Immature natural killer cell (primary cell): ENCODE measurements around the gene BNC1. TPM values are rescaled to one million over a fixed set of nuclear protein-coding genes. Genes with fewer than 3 reads are reported as not detected.
A peak's percentile ranks its signal among the peaks of the same experiment; 100 is the strongest.

Experiments used
- DNase-seq, 3 donors: peaks; one replicate each; pipeline ENCODE4 v3.0.0; 2022; ENCODE audit warnings: mixed read lengths in 1 of 3
- H3K27ac Mint-ChIP-seq, 6 donors: one replicate each; pipeline ENCODE4 v1.8.0; 2020; ENCODE audit warnings: mixed read lengths in 6 of 6, mild to moderate bottlenecking in 5 of 6, inconsistent platforms in 4 of 6, moderate library complexity in 3 of 6
- H3K27me3 Mint-ChIP-seq, 3 donors: one replicate each; pipeline ENCODE4 v1.8.0; 2020 to 2021; ENCODE audit warnings: low read depth in 3 of 3, mild to moderate bottlenecking in 3 of 3, mixed read lengths in 3 of 3, moderate library complexity in 3 of 3, inconsistent platforms in 1 of 3
- H3K36me3 Mint-ChIP-seq, 3 donors: one replicate each; pipeline ENCODE4 v1.8.0; 2020; ENCODE audit warnings: mixed read lengths in 3 of 3, inconsistent platforms in 2 of 3, mild to moderate bottlenecking in 2 of 3
- H3K4me1 Mint-ChIP-seq, 2 donors: one replicate each; pipeline ENCODE4 v1.8.0; 2020; ENCODE audit warnings: inconsistent platforms in 2 of 2, mild to moderate bottlenecking in 2 of 2, mixed read lengths in 2 of 2, moderate library complexity in 1 of 2
- H3K4me3 Mint-ChIP-seq, 5 donors: one replicate each; pipeline ENCODE4 v1.8.0; 2020; ENCODE audit warnings: mild to moderate bottlenecking in 5 of 5, mixed read lengths in 5 of 5, inconsistent platforms in 3 of 5, moderate library complexity in 3 of 5
- H3K9me3 Mint-ChIP-seq, 6 donors: one replicate each; pipeline ENCODE4 v1.8.0; 2020; ENCODE audit warnings: mild to moderate bottlenecking in 6 of 6, mixed read lengths in 6 of 6, inconsistent platforms in 4 of 6, moderate library complexity in 3 of 6
- polyA plus RNA-seq, 3 donors: library from polyadenylated mRNA; unstranded; fragments of 300-500 nt; fragmentation: Illumina TruSeq; gene quantifications; one replicate each; pipeline ENCODE4 v1.2.3, GENCODE V29; 2021

BNC1 gene
- not detected for polyA plus RNA-seq

- H3K36me3 Mint-ChIP-seq, result no peaks in the 10 kb centered on the region
- DNase-seq, result no peak
- H3K4me1 Mint-ChIP-seq, result peaks cover 7 to 12% of the 10 kb centered on the region in 2 donors
- H3K4me3 Mint-ChIP-seq, result peak within 1 kb of the TSS; percentile 48 to 76 (median 63)
- no peak within 1 kb of the TSS for H3K27ac Mint-ChIP-seq
- H3K9me3 Mint-ChIP-seq, result no peaks in the 10 kb centered on the region
- peaks cover 24 to 38% (median 24%) of the 10 kb centered on the region in 3 donors for H3K27me3 Mint-ChIP-seq
Measured at GRCh38 chr15:83284559-83285283, at the start of gene BNC1. TSS of gene BNC1 (minus strand) at chr15:83284664. CDS start at chr15:83284628, 36 bp downstream.

- H3K27ac Mint-ChIP-seq, result no peak overlapping the region
- DNase-seq, result no peak
Measured at GRCh38 chr15:83327041-83327440, 42.6 kb upstream of the BNC1 start.

GRCh38 chr15:83324799-83325198 is 40.3 kb upstream of the BNC1 start:
- Mint-ChIP-seq H3K9me3 (no peaks in the 10 kb centered on the region), H3K4me1 (no peaks in the 10 kb centered on the region), H3K27ac (no peak overlapping the region), H3K36me3 (no peaks in the 10 kb centered on the region), H3K27me3 (peaks cover 0 to 6% (median 5%) of the 10 kb centered on the region in 3 donors), H3K4me3 (no peak overlapping the region)
- no peak for DNase-seq

More at GRCh38 chr15:83327041-83327440, 42.6 kb upstream of the BNC1 start:
- Mint-ChIP-seq H3K4me1 (no peaks in the 10 kb centered on the region), H3K4me3 (no peak overlapping the region), H3K27me3 (peaks cover 0 to 3% (median 2%) of the 10 kb centered on the region in 3 donors), H3K36me3 (no peaks in the 10 kb centered on the region), H3K9me3 (peaks cover 0 to 1% (median 0%) of the 10 kb centered on the region in 6 donors)

- Mint-ChIP-seq H3K4me3 (no peak overlapping the region), H3K4me1 (no peaks in the 10 kb centered on the region), H3K36me3 (no peaks in the 10 kb centered on the region), H3K27me3 (peaks cover 0 to 6% (median 5%) of the 10 kb centered on the region in 3 donors), H3K9me3 (no peaks in the 10 kb centered on the region), H3K27ac (no peak overlapping the region)
- no peak for DNase-seq
Measured at GRCh38 chr15:83323296-83323711, 38.8 kb upstream of the BNC1 start.

GRCh38 chr15:83322691-83323090 is 38.2 kb upstream of the BNC1 start:
- H3K4me3 Mint-ChIP-seq, result no peak overlapping the region
- no peak overlapping the region for H3K27ac Mint-ChIP-seq
- no peaks in the 10 kb centered on the region for H3K4me1 Mint-ChIP-seq
- DNase-seq, result no peak
- no peaks in the 10 kb centered on the region for H3K9me3 Mint-ChIP-seq
- peaks cover 3 to 8% (median 5%) of the 10 kb centered on the region in 3 donors for H3K27me3 Mint-ChIP-seq
- H3K36me3 Mint-ChIP-seq, result no peaks in the 10 kb centered on the region

- no peaks in the 10 kb centered on the region for H3K9me3 Mint-ChIP-seq
- DNase-seq, result no peak
- H3K4me1 Mint-ChIP-seq, result no peaks in the 10 kb centered on the region
- H3K27me3 Mint-ChIP-seq, result peaks cover 5 to 12% (median 5%) of the 10 kb centered on the region in 3 donors
- no peak overlapping the region for H3K4me3 Mint-ChIP-seq
- no peak overlapping the region for H3K27ac Mint-ChIP-seq
- no peaks in the 10 kb centered on the region for H3K36me3 Mint-ChIP-seq
Measured at GRCh38 chr15:83322061-83322460, 37.6 kb upstream of the BNC1 start.

- H3K27ac Mint-ChIP-seq, result no peak overlapping the region
- no peak for DNase-seq
- no peak overlapping the region for H3K4me3 Mint-ChIP-seq
- no peaks in the 10 kb centered on the region for H3K4me1 Mint-ChIP-seq
- no peaks in the 10 kb centered on the region for H3K9me3 Mint-ChIP-seq
- peaks cover 5 to 8% (median 5%) of the 10 kb centered on the region in 3 donors for H3K27me3 Mint-ChIP-seq
- H3K36me3 Mint-ChIP-seq, result no peaks in the 10 kb centered on the region
Measured at GRCh38 chr15:83320844-83321243, 36.4 kb upstream of the BNC1 start.

- H3K27me3 Mint-ChIP-seq, result peaks cover 3 to 8% (median 5%) of the 10 kb centered on the region in 3 donors
- no peaks in the 10 kb centered on the region for H3K4me1 Mint-ChIP-seq
- H3K36me3 Mint-ChIP-seq, result no peaks in the 10 kb centered on the region
- H3K9me3 Mint-ChIP-seq, result no peaks in the 10 kb centered on the region
- H3K4me3 Mint-ChIP-seq, result no peak overlapping the region
- H3K27ac Mint-ChIP-seq, result no peak overlapping the region
- DNase-seq, result no peak
Measured at GRCh38 chr15:83320404-83320803, 35.9 kb upstream of the BNC1 start.

GRCh38 chr15:83319771-83320170 is 35.3 kb upstream of the BNC1 start:
- no peak overlapping the region for H3K4me3 Mint-ChIP-seq
- peaks cover 3 to 8% (median 5%) of the 10 kb centered on the region in 3 donors for H3K27me3 Mint-ChIP-seq
- no peaks in the 10 kb centered on the region for H3K36me3 Mint-ChIP-seq
- no peaks in the 10 kb centered on the region for H3K4me1 Mint-ChIP-seq
- no peak overlapping the region for H3K27ac Mint-ChIP-seq
- no peaks in the 10 kb centered on the region for H3K9me3 Mint-ChIP-seq
- no peak for DNase-seq

- H3K27ac Mint-ChIP-seq, result no peak overlapping the region
- H3K4me1 Mint-ChIP-seq, result no peaks in the 10 kb centered on the region
- H3K4me3 Mint-ChIP-seq, result no peak overlapping the region
- DNase-seq, result no peak
- peaks cover 3 to 8% (median 5%) of the 10 kb centered on the region in 3 donors for H3K27me3 Mint-ChIP-seq
- no peaks in the 10 kb centered on the region for H3K9me3 Mint-ChIP-seq
- no peaks in the 10 kb centered on the region for H3K36me3 Mint-ChIP-seq
Measured at GRCh38 chr15:83318861-83319415, 34.5 kb upstream of the BNC1 start.

GRCh38 chr15:83318036-83318435 is 33.6 kb upstream of the BNC1 start:
- H3K9me3 Mint-ChIP-seq, result no peaks in the 10 kb centered on the region
- DNase-seq, result no peak
- no peaks in the 10 kb centered on the region for H3K36me3 Mint-ChIP-seq
- no peaks in the 10 kb centered on the region for H3K4me1 Mint-ChIP-seq
- no peak overlapping the region for H3K4me3 Mint-ChIP-seq
- H3K27me3 Mint-ChIP-seq, result peaks cover 3 to 8% (median 5%) of the 10 kb centered on the region in 3 donors
- H3K27ac Mint-ChIP-seq, result no peak overlapping the region

- no peaks in the 10 kb centered on the region for H3K9me3 Mint-ChIP-seq
- H3K36me3 Mint-ChIP-seq, result no peaks in the 10 kb centered on the region
- no peak overlapping the region for H3K27ac Mint-ChIP-seq
- H3K4me3 Mint-ChIP-seq, result no peak overlapping the region
- no peaks in the 10 kb centered on the region for H3K4me1 Mint-ChIP-seq
- no peak for DNase-seq
- no peaks in the 10 kb centered on the region for H3K27me3 Mint-ChIP-seq
Measured at GRCh38 chr15:83312071-83312470, 27.6 kb upstream of the BNC1 start.

- H3K9me3 Mint-ChIP-seq, result no peaks in the 10 kb centered on the region
- DNase-seq, result no peak
Measured at GRCh38 chr15:83310521-83311456, 26.3 kb upstream of the BNC1 start.

GRCh38 chr15:83308671-83309070 is 24.2 kb upstream of the BNC1 start:
- Mint-ChIP-seq H3K27me3 (peaks cover 0 to 7% (median 3%) of the 10 kb centered on the region in 3 donors), H3K9me3 (no peaks in the 10 kb centered on the region), H3K4me1 (no peaks in the 10 kb centered on the region), H3K27ac (no peak overlapping the region), H3K36me3 (no peaks in the 10 kb centered on the region), H3K4me3 (no peak overlapping the region)
- DNase-seq, result no peak

More at GRCh38 chr15:83310521-83311456, 26.3 kb upstream of the BNC1 start:
- Mint-ChIP-seq H3K4me3 (no peak overlapping the region), H3K36me3 (no peaks in the 10 kb centered on the region), H3K27ac (no peak overlapping the region), H3K4me1 (no peaks in the 10 kb centered on the region), H3K27me3 (peaks cover 0 to 3% (median 0%) of the 10 kb centered on the region in 3 donors)
